ENCODE data around the gene ZNF804B.

ZNF804B gene

GRCh38 chr7:88746126-88746525, 13.4 kb upstream of the ZNF804B start:
- TF ChIP-seq TOX (CRISPR knock-in tag; IDR thresholded peaks at IDR 0.05; ENCODE audit: borderline replicate concordance) (no peak), GLIS3 (CRISPR knock-in tag; IDR thresholded peaks at IDR 0.05) (no peak), CREB5 (CRISPR knock-in tag; IDR thresholded peaks at IDR 0.05; ENCODE audit: low read depth) (no peak), ZNF8 (CRISPR knock-in tag; IDR thresholded peaks at IDR 0.05) (no peak), ZFP3 (CRISPR knock-in tag; IDR thresholded peaks at IDR 0.05) (no peak), OSR1 (CRISPR knock-in tag; IDR thresholded peaks at IDR 0.05) (no peak), ZNF70 (CRISPR knock-in tag; IDR thresholded peaks at IDR 0.05) (no peak), ZC3H10 (CRISPR knock-in tag; IDR thresholded peaks at IDR 0.05) (no peak), PATZ1 (CRISPR knock-in tag; IDR thresholded peaks at IDR 0.05; ENCODE audit: borderline replicate concordance) (no peak), RARB (CRISPR knock-in tag; IDR thresholded peaks at IDR 0.05) (no peak), BACH2 (CRISPR knock-in tag; IDR thresholded peaks at IDR 0.05; ENCODE audit: borderline replicate concordance) (no peak), ZNF565 (CRISPR knock-in tag; conservative IDR thresholded peaks at IDR 0.05; ENCODE audit: low read depth) (no peak), ARNTL (CRISPR knock-in tag; IDR thresholded peaks at IDR 0.05; ENCODE audit: borderline replicate concordance, low read depth) (no peak)
- TF ChIP-seq, protein P1, sequence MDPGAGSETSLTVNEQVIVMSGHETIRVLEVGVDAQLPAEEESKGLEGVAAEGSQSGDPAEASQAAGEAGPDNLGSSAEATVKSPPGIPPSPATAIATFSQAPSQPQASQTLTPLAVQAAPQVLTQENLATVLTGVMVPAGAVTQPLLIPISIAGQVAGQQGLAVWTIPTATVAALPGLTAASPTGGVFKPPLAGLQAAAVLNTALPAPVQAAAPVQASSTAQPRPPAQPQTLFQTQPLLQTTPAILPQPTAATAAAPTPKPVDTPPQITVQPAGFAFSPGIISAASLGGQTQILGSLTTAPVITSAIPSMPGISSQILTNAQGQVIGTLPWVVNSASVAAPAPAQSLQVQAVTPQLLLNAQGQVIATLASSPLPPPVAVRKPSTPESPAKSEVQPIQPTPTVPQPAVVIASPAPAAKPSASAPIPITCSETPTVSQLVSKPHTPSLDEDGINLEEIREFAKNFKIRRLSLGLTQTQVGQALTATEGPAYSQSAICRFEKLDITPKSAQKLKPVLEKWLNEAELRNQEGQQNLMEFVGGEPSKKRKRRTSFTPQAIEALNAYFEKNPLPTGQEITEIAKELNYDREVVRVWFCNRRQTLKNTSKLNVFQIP (CRISPR knock-in tag; IDR thresholded peaks at IDR 0.05; ENCODE audit: borderline replicate concordance, low read depth) = no peak
- ATAC-seq = no peak

DNA sequence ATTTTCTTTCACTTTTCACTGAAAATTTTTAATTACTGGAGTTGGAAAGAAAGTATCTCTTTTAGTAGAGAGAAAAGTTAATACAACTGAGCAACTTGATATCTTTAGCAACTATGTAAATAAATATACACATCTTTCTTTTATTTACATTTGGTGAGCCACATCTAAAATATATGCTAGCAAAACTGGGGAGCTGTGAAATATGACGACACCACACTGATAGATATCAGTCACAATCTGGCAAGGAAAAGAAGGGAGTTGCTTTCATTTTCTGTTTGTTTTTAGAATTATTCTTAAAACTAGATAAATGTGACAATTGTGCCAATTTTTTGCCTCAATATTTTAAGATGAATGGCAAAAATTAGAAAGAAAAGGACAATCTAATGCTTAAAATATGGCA, 2.7 kb upstream of the ZNF804B start:
- no peak for ATAC-seq
- no peak for TF ChIP-seq ZFP30 (CRISPR knock-in tag; IDR thresholded peaks at IDR 0.05)
- TF ChIP-seq, protein P2, sequence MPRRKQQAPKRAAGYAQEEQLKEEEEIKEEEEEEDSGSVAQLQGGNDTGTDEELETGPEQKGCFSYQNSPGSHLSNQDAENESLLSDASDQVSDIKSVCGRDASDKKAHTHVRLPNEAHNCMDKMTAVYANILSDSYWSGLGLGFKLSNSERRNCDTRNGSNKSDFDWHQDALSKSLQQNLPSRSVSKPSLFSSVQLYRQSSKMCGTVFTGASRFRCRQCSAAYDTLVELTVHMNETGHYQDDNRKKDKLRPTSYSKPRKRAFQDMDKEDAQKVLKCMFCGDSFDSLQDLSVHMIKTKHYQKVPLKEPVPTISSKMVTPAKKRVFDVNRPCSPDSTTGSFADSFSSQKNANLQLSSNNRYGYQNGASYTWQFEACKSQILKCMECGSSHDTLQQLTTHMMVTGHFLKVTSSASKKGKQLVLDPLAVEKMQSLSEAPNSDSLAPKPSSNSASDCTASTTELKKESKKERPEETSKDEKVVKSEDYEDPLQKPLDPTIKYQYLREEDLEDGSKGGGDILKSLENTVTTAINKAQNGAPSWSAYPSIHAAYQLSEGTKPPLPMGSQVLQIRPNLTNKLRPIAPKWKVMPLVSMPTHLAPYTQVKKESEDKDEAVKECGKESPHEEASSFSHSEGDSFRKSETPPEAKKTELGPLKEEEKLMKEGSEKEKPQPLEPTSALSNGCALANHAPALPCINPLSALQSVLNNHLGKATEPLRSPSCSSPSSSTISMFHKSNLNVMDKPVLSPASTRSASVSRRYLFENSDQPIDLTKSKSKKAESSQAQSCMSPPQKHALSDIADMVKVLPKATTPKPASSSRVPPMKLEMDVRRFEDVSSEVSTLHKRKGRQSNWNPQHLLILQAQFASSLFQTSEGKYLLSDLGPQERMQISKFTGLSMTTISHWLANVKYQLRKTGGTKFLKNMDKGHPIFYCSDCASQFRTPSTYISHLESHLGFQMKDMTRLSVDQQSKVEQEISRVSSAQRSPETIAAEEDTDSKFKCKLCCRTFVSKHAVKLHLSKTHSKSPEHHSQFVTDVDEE (CRISPR knock-in tag; IDR thresholded peaks at IDR 0.05) = no peak
- TF ChIP-seq ZNF70 (CRISPR knock-in tag; IDR thresholded peaks at IDR 0.05) = no peak
- TF ChIP-seq ARNTL (CRISPR knock-in tag; IDR thresholded peaks at IDR 0.05; ENCODE audit: borderline replicate concordance, low read depth) = no peak
- no peak for TF ChIP-seq OSR1 (CRISPR knock-in tag; IDR thresholded peaks at IDR 0.05)
- TF ChIP-seq BACH2 (CRISPR knock-in tag; IDR thresholded peaks at IDR 0.05; ENCODE audit: borderline replicate concordance) = no peak
- TF ChIP-seq ZFP3 (CRISPR knock-in tag; IDR thresholded peaks at IDR 0.05) = no peak
- no peak for TF ChIP-seq TOX (CRISPR knock-in tag; IDR thresholded peaks at IDR 0.05; ENCODE audit: borderline replicate concordance)
- TF ChIP-seq ISL1 (CRISPR knock-in tag; IDR thresholded peaks at IDR 0.05) = no peak
- TF ChIP-seq ESRRG (CRISPR knock-in tag; IDR thresholded peaks at IDR 0.05) = no peak
- TF ChIP-seq, protein P1 (CRISPR knock-in tag; IDR thresholded peaks at IDR 0.05; ENCODE audit: borderline replicate concordance, low read depth) = no peak
- TF ChIP-seq PATZ1 (CRISPR knock-in tag; IDR thresholded peaks at IDR 0.05; ENCODE audit: borderline replicate concordance) = no peak
- no peak for TF ChIP-seq SNAI2 (CRISPR knock-in tag; IDR thresholded peaks at IDR 0.05)

Measured in SK-N-SH treated with all-trans-retinoic acid at 6 μM for 48 hours (cell line).